ENCODE data around the gene AFF3. TPM values are rescaled to one million over a fixed set of nuclear protein-coding genes. Genes with fewer than 3 reads are reported as not detected.

AFF3 gene
- total and polyA plus RNA-seq, 4 donors = 0.48 to 5.3 (median 2.3) TPM

- TF ChIP-seq TAF1 (conservative IDR thresholded peaks at IDR 0.05) (no peak), JUND (IDR thresholded peaks at IDR 0.05) (no peak), GABPA (IDR thresholded peaks at IDR 0.05 in 1 of 2, conservative IDR thresholded peaks at IDR 0.05 in 1 of 2) (no peak), FOXA1 (IDR thresholded peaks at IDR 0.05) (no peak), REST (IDR thresholded peaks at IDR 0.05) (no peak), HNF4A (conservative IDR thresholded peaks at IDR 0.05) (no peak), SP1 (IDR thresholded peaks at IDR 0.05) (no peak), RXRA (IDR thresholded peaks at IDR 0.05) (no peak), ATF3 (IDR thresholded peaks at IDR 0.05) (no peak), FOXA2 (IDR thresholded peaks at IDR 0.05) (no peak), EGR1 (IDR thresholded peaks at IDR 0.05; ENCODE audit: low read depth in 2 of 2) (no peak), YY1 (IDR thresholded peaks at IDR 0.05) (no peak), NR2F2 (IDR thresholded peaks at IDR 0.05) (no peak), HNF4G (IDR thresholded peaks at IDR 0.05) (no peak), RAD21 (IDR thresholded peaks at IDR 0.05) (no peak)
- TF ChIP-seq, protein P1, sequence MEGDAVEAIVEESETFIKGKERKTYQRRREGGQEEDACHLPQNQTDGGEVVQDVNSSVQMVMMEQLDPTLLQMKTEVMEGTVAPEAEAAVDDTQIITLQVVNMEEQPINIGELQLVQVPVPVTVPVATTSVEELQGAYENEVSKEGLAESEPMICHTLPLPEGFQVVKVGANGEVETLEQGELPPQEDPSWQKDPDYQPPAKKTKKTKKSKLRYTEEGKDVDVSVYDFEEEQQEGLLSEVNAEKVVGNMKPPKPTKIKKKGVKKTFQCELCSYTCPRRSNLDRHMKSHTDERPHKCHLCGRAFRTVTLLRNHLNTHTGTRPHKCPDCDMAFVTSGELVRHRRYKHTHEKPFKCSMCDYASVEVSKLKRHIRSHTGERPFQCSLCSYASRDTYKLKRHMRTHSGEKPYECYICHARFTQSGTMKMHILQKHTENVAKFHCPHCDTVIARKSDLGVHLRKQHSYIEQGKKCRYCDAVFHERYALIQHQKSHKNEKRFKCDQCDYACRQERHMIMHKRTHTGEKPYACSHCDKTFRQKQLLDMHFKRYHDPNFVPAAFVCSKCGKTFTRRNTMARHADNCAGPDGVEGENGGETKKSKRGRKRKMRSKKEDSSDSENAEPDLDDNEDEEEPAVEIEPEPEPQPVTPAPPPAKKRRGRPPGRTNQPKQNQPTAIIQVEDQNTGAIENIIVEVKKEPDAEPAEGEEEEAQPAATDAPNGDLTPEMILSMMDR (IDR thresholded peaks at IDR 0.05; ENCODE audit: low read depth, low read length, missing input control) = no peak
- TF ChIP-seq, protein P2, sequence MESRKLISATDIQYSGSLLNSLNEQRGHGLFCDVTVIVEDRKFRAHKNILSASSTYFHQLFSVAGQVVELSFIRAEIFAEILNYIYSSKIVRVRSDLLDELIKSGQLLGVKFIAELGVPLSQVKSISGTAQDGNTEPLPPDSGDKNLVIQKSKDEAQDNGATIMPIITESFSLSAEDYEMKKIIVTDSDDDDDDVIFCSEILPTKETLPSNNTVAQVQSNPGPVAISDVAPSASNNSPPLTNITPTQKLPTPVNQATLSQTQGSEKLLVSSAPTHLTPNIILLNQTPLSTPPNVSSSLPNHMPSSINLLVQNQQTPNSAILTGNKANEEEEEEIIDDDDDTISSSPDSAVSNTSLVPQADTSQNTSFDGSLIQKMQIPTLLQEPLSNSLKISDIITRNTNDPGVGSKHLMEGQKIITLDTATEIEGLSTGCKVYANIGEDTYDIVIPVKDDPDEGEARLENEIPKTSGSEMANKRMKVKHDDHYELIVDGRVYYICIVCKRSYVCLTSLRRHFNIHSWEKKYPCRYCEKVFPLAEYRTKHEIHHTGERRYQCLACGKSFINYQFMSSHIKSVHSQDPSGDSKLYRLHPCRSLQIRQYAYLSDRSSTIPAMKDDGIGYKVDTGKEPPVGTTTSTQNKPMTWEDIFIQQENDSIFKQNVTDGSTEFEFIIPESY (IDR thresholded peaks at IDR 0.05) = no peak
- TF ChIP-seq, protein P3, sequence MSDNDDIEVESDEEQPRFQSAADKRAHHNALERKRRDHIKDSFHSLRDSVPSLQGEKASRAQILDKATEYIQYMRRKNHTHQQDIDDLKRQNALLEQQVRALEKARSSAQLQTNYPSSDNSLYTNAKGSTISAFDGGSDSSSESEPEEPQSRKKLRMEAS (IDR thresholded peaks at IDR 0.05) = no peak
- Histone ChIP-seq H3K4me3 (ENCODE audit: low read depth in 1 of 3, low read length in 3 of 3) (no peak overlapping the region), H3K4me1 (ENCODE audit: control insufficient read depth in 4 of 4, insufficient read depth in 4 of 4, low read length in 3 of 4) (peaks cover 0 to 11% (median 6%) of the 10 kb centered on the region in 4 donors), H3K9ac (ENCODE audit: low read depth in 1 of 2, low read length in 2 of 2) (no peak overlapping the region), H3K27me3 (ENCODE audit: control insufficient read depth in 4 of 4, insufficient read depth in 4 of 4, low read length in 3 of 4) (no peaks in the 10 kb centered on the region), H3K9me3 (ENCODE audit: control insufficient read depth in 4 of 4, low read length in 3 of 4) (no peaks in the 10 kb centered on the region), H3K27ac (ENCODE audit: low read depth in 1 of 2, low read length in 2 of 2) (no peak overlapping the region), H3K36me3 (ENCODE audit: control insufficient read depth in 4 of 4, insufficient read depth in 3 of 4, low read depth in 1 of 4, low read length in 3 of 4) (no peaks in the 10 kb centered on the region)
- no peak for DNase-seq (ENCODE audit: low spot score)
- WGBS = 90% methylated on average over 4 of the region's 4 CpGs
These were observed 506.7 kb downstream of the AFF3 start for GRCh38 chr2:99635710-99636109.

Measured in liver (tissue), 9 donors.